GM18502 (cell line): ENCODE results near the gene CX3CR1.

Source experiments
- ATAC-seq: cut with Tn5 transposase; IDR thresholded peaks from one replicate; pipeline ENCODE4 v1.9.1; 2021; ENCODE audit warnings: mild to moderate bottlenecking; ENCODE audit not compliant: unreplicated experiment, poor library complexity

The CX3CR1 gene

DNA sequence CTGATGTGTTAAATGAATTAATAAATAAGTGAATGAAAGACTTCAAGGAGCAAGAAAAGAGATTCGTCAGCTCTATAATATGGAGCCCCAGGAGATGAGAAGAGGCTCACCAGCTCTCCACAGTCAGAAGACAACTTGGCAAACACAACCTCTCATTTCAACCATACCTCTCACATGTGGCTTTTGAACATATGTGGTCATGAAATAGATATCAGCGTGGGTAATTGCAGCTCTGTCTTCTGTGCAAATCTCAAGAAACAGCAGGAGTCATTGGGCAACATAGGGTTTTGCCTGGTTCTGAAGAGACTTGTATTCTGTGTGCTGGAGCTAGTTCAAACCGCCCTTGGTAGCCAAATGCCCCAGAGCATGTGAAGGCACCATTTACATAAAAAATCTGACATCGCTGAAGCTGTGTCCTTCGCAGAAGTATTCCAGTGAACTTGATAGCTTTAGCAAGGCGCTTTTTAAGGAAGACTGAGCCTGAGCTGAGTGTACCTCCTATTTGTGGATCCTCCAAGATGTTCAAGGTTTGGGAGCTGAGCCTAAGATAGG, 8.4 kb downstream of the CX3CR1 start:
- ATAC-seq, result no peak

DNA sequence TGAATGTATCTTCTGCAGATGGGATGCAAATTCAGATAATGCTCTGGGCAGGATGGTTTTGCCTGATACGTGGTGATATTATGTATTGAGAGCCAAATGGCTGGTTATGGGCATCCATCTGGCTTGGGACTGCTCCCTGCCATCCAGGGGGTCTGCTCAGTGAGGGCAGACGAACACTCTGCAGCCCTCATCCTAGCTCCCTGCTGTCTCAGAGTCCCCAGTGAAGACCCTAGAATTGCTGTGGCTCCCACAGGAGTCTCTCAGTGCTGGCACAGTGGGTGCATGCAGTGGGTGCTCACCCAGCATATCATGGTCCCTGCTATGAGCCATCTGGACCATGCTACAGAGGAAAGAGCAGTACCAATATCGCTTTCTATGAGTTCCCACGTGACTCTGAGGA, 10.3 kb downstream of the CX3CR1 start:
- no peak for ATAC-seq

DNA sequence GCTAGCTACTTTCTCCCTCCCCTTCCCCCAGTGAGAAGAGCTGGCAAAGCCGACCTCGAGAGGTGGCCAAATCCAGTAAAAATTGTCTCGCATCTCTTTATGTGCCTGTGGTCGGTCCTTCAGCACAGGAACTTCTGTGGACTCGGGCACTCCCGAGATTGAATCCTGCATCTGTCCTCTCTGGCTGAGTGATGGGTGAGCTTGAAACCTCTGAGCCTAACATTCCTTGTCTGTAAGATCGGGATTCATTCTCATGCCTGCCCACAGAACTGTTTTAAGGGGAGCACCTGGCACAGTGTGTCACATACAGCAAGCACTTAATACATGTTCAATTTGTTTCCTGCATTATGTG, 11.3 kb downstream of the CX3CR1 start:
- no peak for ATAC-seq

DNA sequence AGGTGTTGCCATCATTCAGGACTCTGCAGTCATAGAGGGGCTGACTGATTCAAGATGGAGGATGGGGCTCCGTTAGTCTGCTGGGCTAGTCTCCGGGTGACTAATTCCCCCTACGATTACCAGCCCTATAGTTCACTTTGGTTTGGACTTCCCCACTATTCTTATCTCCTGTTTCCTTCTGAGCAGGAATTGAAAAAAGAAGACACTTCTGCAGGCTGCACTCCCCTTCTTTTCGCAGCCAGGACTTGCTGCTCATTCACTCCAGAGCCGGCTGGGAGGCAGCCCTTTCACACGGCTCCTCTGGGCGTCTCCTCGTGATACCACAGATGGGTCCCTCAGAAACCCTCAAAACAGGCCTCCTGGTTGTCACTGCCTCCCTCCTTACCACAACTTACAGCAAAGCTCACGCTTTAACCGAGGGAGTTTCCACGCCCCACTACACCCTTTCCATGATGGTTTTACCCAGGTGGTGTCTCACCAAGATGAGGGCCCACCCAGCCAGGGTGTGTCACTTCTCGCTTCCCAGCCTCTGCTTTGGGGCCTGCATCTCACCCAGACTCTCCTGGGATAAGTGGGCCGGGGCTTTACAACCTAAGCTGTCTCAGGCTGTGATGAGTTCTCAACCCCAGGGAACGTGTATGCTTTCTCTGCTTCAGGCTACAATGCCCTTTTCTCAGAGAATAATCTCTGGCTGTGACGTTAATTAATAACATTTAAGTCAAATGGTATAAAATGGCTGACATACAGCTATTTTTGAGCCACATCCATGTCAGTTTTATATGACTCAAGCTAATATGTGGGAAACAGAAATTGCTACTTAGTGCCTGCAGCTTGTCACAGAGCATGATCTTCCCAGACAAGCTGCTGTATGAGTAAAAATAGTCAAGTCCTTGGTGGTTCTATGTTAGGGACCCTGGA, 11.9 kb downstream of the CX3CR1 start:
- ATAC-seq, result peak; percentile 49

DNA sequence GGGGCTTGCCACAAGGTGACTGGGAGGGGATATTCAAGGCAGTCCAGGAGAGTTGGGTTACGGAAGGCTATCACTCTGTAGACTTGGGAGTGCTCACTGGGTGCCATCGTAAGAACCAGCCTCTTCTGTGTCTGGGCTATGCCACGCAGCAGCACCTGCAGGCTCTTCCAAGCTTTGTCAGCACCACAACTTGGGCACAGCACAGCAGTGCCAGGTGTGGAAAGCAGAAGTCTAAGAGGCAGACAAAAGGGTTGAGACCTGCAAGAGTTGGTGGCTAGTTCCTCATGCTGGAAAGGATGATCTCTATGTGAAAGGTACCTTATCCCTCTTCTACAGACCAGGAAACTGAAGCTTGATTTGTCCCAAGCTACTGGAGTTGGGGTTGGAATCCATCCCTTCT, 15.8 kb downstream of the CX3CR1 start:
- ATAC-seq, result no peak

DNA sequence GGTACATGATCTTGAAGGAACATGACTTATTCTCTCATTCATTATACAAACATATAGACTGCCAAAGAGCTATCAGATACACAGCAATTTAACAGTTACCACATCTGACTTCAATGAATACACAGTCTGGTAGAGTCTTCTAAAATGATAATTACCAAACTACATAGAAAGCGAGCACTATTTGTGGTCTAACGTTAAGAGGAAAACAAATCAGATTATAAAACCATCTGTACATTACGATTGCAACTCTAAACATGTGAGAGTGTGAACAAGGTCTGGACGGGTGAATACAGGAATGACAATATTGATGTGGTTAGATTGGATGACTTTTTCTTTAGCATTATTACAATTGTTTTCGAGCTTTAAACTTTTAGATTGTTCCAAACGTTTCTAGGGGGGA, 16.3 kb downstream of the CX3CR1 start:
- ATAC-seq, result no peak

DNA sequence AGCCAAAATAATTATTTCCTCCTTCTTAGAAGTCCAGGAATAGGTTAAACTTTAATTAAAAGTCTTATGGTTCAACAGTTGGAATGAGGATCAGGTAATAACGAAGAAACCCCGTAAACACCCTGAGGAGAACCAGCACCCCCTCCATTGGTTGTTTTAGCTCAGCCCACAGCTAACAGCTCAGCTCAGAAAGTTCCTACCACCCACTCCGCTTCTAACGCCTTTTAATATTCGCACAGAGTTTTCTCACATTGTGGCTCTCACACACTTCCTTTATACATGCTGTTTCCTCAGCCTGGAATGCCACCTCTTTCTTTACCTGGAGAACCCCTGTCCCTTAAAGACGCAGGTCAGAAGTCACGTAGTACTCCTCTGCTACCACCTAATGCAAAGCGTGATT, 17.0 kb downstream of the CX3CR1 start:
- ATAC-seq, result no peak

DNA sequence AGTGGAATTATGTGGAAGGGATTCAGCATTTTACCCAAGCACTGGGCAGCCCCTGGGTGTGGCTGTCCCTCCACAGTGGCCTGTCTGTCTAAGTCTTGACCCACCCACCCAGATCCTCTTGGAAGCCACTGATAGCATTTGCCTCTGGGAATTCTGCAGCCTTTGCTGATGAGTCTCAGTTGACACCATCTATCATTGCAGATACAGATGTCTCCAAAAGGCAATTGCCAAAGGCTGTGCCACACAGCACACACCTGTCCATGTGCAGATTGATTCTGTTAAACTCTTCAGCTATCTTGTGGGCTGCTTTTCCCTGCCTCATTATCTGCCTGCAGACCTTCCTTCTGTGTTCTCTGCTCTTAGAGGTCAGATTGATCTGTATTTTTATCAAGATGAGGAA, 18.1 kb downstream of the CX3CR1 start:
- ATAC-seq, result no peak

DNA sequence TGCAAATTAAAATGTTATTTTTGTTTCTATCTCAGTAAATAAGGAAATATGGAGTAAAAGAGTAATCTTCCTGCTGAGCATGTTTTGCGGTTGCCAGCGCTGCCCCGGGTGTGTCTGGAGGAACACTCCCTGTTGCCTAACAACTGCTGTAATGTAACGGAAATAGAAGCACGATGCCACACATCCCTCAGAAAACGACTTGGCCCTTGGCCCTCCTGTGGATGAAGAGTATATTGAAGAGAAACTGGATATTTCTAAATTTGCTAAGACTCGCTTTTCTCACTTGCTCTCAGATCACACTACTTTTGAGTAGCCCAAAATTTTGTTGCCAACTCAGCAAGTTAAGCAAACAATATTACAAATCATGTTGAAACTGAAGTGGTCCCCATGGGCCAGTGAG, 18.9 kb downstream of the CX3CR1 start:
- ATAC-seq, result peak; percentile 79

DNA sequence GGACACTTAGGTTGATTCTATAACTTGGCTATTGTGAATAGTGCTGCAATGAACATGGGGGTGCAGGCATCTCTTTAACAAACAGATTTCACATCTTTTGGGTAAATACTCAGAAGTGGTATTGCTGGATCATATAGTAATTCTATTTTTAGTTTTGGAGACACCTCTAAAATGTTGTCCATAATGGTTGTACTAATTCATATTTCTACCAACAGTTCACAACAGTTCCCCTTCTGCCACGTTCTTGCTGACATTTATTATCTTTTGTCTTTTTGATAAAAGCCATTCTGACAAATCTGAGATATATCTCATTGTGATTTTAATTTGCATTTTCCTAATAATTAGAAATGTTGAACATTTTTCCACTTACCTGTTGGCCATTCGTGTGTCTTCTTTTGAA, 19.5 kb downstream of the CX3CR1 start:
- ATAC-seq, result no peak

DNA sequence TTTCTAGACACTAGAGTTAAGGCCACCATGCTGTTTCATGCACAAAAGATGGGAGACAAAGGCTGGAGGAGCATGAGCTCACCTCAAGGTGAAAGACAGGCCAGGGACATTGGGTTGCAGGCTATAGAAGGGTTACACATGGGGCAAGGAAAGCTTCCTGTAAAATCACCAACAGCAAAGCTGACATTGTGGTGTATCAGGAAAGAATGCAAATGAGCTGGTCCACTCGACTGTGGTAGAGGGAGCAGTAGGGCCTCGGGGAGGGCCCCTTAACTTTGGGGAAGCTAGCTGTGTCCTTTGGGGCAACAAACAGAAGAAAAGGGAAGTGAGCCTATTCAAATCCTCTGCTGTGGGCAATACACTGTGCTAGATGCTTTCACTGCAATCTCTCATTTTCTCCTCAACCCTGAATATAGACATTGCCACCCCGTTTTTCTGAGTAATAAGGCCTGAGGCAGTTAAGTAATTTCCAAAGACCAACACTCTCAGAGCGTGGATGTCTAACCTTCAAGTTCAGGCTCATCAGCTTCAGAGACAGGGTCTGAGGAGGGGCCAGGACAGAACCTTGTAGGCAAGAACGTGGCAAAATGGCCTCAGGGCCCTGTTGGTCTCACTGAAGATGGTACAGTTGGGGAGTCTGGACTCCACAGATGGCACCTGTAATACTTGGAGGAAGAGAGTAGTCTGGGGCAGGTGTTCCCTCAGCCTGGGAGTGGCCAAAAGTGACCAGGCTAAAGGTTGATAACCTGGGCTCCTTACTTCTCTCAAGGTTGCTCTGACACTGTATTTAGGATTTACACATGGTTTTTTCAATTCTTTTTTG, 24.1 kb downstream of the CX3CR1 start:
- peak; percentile 99 for ATAC-seq

DNA sequence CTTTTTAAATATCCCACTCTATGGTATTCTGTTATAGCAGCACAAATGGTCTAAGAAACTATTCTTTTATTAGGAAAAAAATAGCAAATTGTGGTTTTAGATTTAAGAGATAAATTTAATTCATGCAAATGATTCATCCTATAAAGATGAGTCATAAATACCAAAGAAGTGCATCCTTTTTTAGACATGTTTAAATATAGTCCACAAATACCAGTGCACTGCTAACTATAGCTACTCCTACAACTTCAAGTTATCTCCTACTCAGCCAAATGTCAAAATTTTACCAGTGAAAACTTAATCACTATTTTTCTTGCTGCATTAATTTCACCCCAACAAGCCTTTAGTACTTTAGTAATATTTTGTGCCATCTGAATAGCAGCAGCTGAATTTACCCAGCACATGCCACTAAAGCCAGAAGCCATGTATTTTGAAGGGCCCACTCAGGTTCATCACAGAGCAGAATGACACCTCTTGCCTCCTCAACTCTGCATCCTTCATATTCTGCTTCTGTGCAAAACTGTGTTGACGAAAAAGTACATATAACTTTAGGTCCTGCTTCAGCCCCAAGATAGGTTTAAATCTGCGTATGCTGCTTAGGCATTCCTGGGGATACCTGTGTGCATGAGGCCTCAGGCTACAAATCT, 24.9 kb downstream of the CX3CR1 start:
- peak; percentile 1 for ATAC-seq

DNA sequence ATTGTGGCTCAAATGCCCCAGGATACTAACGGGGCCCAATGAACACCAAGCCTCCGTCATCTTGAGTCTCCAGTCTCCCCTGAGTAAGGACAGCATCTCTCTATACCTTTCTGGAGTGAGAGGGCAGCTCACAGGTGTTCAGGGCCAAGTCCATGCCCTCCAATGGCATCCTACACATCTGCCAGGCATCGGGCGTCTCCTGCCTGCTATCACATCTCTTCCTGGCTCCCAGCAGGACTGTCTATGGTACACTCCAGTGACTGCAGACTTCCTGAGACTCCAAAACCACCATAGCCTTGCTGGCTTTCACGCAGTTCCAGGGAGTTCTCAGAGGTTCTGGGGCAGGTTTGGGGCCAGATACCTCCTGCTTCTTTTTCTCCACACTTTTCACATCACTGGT, 28.3 kb downstream of the CX3CR1 start:
- no peak for ATAC-seq

DNA sequence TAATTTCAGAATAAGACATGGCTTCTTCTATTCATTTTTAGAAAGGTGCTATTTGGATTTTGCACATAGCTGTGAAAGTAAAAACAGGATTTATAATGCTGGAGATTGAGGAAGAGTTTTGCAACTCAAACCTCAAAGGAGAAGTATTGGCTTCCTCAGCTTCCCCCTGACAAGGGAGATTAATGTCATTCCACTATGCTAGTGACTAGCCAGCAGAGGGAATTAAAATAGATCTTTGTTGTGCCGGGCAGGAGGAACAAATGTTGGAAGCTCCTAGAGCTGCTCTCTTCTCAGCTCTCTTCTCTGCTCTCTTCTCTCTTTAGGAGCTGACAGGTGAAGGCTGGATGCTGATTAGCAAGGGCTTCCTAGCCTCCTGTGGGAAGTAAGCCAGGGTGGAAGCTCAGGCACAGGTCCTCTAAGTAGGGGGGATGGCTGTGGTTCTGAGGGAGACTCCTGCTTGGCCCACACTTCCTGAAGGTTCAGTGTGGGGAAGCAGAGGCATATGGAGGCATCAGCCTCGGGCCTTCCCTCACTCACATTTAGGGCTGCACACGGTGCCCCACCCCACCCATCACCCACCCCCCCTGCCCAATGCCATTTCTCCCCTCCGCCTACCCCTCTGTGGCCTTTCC, 29.6 kb downstream of the CX3CR1 start:
- no peak for ATAC-seq

DNA sequence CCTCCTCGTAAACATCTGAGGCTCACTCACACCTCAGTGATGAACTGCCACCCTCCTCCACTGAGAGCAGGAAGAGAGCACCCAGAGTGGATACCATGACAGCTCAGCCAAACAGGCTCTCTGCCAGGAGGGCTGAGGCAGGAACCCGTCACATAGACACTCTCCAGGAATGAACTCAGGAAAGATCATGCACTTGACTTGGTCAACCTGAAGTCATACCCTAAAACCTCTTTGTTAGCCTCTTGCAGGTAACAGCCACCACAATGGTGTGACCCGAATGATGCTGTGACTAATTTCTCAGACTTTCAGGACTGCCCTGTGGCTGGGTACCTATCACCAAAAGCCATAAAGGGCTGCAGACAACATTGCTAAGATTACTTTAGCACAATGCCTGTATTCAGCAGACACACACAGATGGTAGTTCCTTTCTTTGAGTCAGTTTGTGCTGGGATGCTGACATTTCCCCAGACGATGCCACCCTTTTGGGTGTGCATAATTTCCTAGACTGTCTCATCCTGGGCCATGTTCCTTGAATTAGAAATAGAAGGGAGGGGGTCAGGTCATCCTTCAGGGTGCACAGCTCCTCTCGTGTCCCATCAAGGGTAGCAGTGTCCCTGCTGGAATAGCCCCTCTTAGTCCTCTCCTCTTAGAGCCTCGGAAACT, 30.3 kb downstream of the CX3CR1 start:
- ATAC-seq, result peak; percentile 77

DNA sequence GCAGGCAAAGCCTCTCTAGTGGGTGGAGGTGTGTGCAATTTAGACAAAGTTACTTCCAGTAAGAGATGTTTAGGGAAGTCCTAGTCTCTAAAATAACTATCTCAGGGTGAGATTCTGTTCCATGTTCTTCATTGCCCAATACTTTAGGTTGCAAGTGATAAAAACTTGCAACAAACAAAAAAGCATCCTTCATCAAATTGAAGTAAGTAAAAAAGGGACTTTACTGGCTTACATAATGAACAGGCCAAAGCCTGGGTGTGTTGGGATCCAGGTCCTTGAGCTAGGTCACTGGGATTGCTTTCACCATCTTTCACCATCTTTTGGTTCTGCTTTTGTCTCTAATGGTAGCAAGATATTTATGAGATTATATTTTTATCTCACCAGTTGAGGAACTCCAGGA, 38.3 kb downstream of the CX3CR1 start:
- no peak for ATAC-seq

DNA sequence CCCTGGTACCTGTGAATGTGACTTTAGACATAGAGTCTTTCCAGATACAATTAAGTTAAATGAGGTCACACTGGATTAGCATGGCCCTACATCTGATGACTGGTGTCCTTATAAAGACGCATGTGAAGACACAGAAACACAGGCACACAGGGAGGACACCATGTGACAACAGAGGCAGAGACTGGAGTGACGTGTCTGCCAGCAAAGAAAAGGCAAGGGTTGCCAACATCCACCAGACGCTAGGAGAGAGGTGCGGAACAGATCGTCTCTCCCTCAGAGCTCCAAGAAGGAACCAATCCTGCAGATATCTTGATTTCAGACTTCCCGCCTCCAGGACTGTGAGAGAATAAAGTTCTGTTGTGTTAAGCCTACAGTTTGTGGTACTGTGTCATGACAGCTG, 42.8 kb downstream of the CX3CR1 start:
- no peak for ATAC-seq

DNA sequence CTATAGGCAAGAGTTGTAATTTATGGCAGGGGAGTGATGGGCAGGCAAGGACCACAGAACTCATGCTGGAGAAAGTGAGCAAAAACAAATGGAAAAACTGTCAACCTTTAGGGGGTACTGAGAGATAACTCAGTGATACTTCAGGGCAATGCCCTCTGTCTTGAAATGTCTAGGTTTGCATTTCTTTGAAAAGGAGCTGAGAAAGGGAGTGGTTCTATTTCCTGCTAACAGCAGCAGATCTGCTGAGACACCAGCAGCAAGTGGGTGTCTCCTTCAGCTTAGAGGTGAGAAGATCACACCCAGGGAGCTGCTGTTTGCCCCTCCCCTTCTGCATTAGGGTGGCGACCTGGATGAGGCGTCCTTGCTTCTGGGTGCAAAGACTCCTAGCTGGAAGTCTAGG, 45.2 kb downstream of the CX3CR1 start:
- no peak for ATAC-seq

DNA sequence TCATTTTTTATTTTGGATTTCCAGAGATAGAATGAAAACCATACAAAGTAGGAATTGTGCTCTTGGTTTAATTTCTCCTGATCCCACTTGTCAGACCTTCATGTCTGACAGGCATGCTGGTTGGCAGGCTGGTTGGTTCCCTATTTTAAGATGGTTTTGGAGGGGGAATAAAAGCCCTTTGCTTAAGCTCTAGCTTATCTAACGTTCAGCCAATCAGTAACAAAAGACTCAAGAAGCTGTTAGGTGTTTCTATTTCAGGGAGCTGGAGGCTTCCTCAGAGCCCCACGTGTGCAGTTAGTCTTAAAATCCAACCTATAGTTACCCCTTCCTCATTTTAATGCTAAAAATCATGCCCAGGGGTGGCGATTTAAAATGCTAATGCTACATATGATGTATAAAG, 47.0 kb downstream of the CX3CR1 start:
- ATAC-seq, result no peak

DNA sequence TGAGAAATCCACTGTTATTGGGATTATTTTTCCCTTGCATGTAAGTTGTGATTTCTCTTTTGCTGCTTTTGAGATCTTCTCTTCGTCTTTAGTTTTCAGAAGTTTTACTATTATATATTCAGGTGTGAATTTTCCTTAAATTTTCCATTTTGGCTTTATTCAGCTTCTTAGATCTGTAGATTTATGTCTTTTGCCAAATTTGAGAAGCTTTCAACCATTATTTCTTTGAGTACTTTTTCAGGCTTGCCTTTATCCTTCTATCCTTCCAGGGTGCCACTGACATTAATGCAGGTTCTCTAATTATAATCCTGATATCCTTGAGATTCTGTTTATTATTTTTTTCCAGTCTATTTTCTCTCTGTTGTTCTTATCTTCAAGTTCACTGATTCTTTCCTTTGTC, 49.4 kb downstream of the CX3CR1 start:
- ATAC-seq, result no peak
